ENCODE results near the gene TMEM222.

Gene TMEM222

GRCh38 chr1:27342778-27343638, 21.0 kb downstream of the TMEM222 start:
- DNase-seq, result peak; percentile 17

- no peak for DNase-seq
Measured at GRCh38 chr1:27343639-27344025, 21.7 kb downstream of the TMEM222 start.

GRCh38 chr1:27345272-27345671, 23.3 kb downstream of the TMEM222 start:
- no peak for DNase-seq

GRCh38 chr1:27346357-27346756, 24.4 kb downstream of the TMEM222 start:
- no peak for DNase-seq

GRCh38 chr1:27346991-27347624, 25.1 kb downstream of the TMEM222 start:
- no peak for DNase-seq

- DNase-seq, result no peak
Measured at GRCh38 chr1:27348861-27349783, 27.2 kb downstream of the TMEM222 start.

- no peak for DNase-seq
Measured at GRCh38 chr1:27349784-27350662, 28.1 kb downstream of the TMEM222 start.

- no peak for DNase-seq
Measured at GRCh38 chr1:27350663-27351540, 28.9 kb downstream of the TMEM222 start.

GRCh38 chr1:27351541-27352107, 29.7 kb downstream of the TMEM222 start:
- no peak for DNase-seq

GRCh38 chr1:27353166-27353565, 31.2 kb downstream of the TMEM222 start:
- no peak for DNase-seq

GRCh38 chr1:27353629-27354028, 31.7 kb downstream of the TMEM222 start:
- DNase-seq, result no peak

- DNase-seq, result no peak
Measured at GRCh38 chr1:27355683-27356082, 33.7 kb downstream of the TMEM222 start.

GRCh38 chr1:27356277-27356618, 34.3 kb downstream of the TMEM222 start:
- DNase-seq, result no peak

GRCh38 chr1:27356619-27357280, 34.8 kb downstream of the TMEM222 start:
- DNase-seq, result no peak

- DNase-seq, result no peak
Measured at GRCh38 chr1:27357281-27358037, 35.5 kb downstream of the TMEM222 start.

- no peak for DNase-seq
Measured at GRCh38 chr1:27358038-27358927, 36.3 kb downstream of the TMEM222 start.

- DNase-seq, result no peak
Measured at GRCh38 chr1:27358928-27359313, 37.0 kb downstream of the TMEM222 start.

- DNase-seq, result no peak
Measured at GRCh38 chr1:27359822-27360158, 37.8 kb downstream of the TMEM222 start.
